Measurements from ENCODE around the gene PTPRD.

PTPRD gene

GRCh38 chr9:10260501-10260900 lies 352.3 kb downstream of the PTPRD start:
- no peak for DNase-seq

- no peak for DNase-seq
Measured at GRCh38 chr9:10259668-10260067, 353.1 kb downstream of the PTPRD start.

- DNase-seq: no peak
Measured at GRCh38 chr9:10255758-10256157, 357.0 kb downstream of the PTPRD start.

- DNase-seq: no peak
Measured at GRCh38 chr9:10254338-10254737, 358.5 kb downstream of the PTPRD start.

- DNase-seq: no peak
Measured at GRCh38 chr9:10253341-10253740, 359.5 kb downstream of the PTPRD start.

GRCh38 chr9:10252174-10252573 lies 360.6 kb downstream of the PTPRD start:
- DNase-seq: no peak

- DNase-seq: no peak
Measured at GRCh38 chr9:10251490-10251889, 361.3 kb downstream of the PTPRD start.

- no peak for DNase-seq
Measured at GRCh38 chr9:10250219-10250618, 362.6 kb downstream of the PTPRD start.

GRCh38 chr9:10248890-10249289 lies 363.9 kb downstream of the PTPRD start:
- DNase-seq: no peak

- DNase-seq: no peak
Measured at GRCh38 chr9:10242255-10242654, 370.5 kb downstream of the PTPRD start.

- no peak for DNase-seq
Measured at GRCh38 chr9:10238087-10238486, 374.7 kb downstream of the PTPRD start.

- DNase-seq: no peak
Measured at GRCh38 chr9:10237584-10237983, 375.2 kb downstream of the PTPRD start.

GRCh38 chr9:10236161-10236560 lies 376.6 kb downstream of the PTPRD start:
- no peak for DNase-seq

- DNase-seq: no peak
Measured at GRCh38 chr9:10235376-10235775, 377.4 kb downstream of the PTPRD start.

- DNase-seq: no peak
Measured at GRCh38 chr9:10232352-10232930, 380.4 kb downstream of the PTPRD start.

- DNase-seq: no peak
Measured at GRCh38 chr9:10230512-10230911, 382.3 kb downstream of the PTPRD start.

GRCh38 chr9:10228082-10228481 lies 384.7 kb downstream of the PTPRD start:
- DNase-seq: no peak

GRCh38 chr9:10226996-10227395 lies 385.8 kb downstream of the PTPRD start:
- DNase-seq: no peak

GRCh38 chr9:10212702-10213101 lies 400.1 kb downstream of the PTPRD start:
- DNase-seq: no peak

GRCh38 chr9:10208691-10209069 lies 404.1 kb downstream of the PTPRD start:
- no peak for DNase-seq

GRCh38 chr9:10204276-10204675 lies 408.5 kb downstream of the PTPRD start:
- DNase-seq: no peak

- DNase-seq: no peak
Measured at GRCh38 chr9:10173561-10173960, 439.2 kb downstream of the PTPRD start.

GRCh38 chr9:10172476-10172875 lies 440.3 kb downstream of the PTPRD start:
- DNase-seq: no peak

- no peak for DNase-seq
Measured at GRCh38 chr9:10168241-10168640, 444.6 kb downstream of the PTPRD start.

GRCh38 chr9:10148796-10149195 lies 464.0 kb downstream of the PTPRD start:
- DNase-seq: no peak
